ENCODE measurements around the gene PGBD2. TPM values are rescaled to one million over a fixed set of nuclear protein-coding genes. Genes with fewer than 3 reads are reported as not detected.

Gene PGBD2
- total RNA-seq, 1 donor from 2014 or later, result 7.9 TPM

DNA sequence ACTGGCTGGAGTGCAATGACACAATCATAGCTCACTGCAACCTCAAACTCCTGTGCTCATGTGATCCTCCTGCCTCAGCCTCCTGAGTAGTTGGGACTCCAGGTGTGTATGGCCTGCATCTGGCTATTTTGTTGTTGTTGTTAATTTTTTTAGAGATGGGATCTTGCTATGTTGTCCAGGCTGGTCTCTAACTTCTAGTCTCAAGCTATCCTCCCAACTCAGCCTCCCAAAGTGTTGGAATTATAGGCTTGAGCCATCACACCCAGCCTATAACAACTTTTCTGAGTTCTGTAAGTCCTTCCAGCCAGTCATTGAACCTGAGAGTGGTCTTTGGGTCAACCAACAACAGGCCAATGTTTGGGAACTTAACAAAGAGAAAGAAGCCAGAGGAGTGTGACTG is 11.2 kb upstream of the PGBD2 start:
- Mint-ChIP-seq H3K27ac (ENCODE audit: unreplicated experiment) (no peak overlapping the region), H3K4me1 (ENCODE audit: unreplicated experiment) (peaks cover 20% of the 10 kb centered on the region), H3K27me3 (ENCODE audit: unreplicated experiment) (peaks cover 5% of the 10 kb centered on the region), H3K9me3 (ENCODE audit: unreplicated experiment) (no peaks in the 10 kb centered on the region), H3K4me3 (ENCODE audit: unreplicated experiment) (no peak overlapping the region), H3K36me3 (ENCODE audit: low read depth, unreplicated experiment) (no peaks in the 10 kb centered on the region)
- TF ChIP-seq, protein P1, sequence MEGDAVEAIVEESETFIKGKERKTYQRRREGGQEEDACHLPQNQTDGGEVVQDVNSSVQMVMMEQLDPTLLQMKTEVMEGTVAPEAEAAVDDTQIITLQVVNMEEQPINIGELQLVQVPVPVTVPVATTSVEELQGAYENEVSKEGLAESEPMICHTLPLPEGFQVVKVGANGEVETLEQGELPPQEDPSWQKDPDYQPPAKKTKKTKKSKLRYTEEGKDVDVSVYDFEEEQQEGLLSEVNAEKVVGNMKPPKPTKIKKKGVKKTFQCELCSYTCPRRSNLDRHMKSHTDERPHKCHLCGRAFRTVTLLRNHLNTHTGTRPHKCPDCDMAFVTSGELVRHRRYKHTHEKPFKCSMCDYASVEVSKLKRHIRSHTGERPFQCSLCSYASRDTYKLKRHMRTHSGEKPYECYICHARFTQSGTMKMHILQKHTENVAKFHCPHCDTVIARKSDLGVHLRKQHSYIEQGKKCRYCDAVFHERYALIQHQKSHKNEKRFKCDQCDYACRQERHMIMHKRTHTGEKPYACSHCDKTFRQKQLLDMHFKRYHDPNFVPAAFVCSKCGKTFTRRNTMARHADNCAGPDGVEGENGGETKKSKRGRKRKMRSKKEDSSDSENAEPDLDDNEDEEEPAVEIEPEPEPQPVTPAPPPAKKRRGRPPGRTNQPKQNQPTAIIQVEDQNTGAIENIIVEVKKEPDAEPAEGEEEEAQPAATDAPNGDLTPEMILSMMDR (IDR thresholded peaks at IDR 0.05; ENCODE audit: unreplicated experiment), result no peak
- no peak for DNase-seq (ENCODE audit: low spot score)

DNA sequence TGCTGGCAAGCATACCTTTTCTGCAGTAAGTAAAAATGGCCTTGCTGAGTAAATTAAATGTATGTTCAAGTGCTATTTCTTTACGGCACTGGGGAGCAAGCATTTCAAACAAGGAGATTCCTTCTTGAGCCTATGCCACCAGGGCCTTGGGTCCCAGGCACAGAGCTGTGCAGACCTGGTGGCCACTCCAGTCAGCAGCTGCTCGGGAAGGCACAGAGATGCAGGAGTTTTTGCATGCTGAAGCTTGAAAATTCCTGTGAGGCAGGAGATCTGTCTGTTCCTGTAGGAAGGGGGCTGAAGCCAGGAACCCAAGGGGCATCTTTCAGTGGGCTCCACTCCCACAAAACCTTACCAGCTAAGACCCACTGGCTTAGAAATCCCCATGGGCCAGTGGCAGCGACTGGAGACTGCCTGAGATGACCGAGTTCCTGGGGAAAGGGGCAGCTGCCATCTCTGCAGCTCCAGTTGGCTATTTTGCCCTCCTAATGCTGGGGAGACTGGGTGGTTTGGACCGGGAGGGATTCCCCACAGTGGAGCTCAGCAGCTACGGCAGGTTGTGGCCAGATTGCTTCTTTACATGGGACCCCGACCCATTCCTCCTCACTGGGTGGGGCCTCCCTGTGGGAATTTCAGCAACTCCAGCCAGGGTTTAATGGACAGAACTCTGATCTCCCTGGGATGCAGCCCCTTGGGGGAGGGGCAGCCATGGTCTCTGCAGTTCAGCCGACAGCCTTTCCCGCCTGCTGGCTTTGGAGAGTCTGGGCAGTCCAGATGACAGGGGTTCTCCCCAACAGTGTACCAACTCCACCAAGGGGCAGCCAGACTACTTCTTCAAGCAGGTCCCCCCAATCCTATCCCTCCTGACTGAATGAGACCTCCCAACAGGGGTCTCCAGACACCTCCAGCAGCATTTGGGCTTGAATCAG is 8.4 kb upstream of the PGBD2 start:
- Mint-ChIP-seq H3K4me1 (ENCODE audit: unreplicated experiment) (peaks cover 12% of the 10 kb centered on the region), H3K9me3 (ENCODE audit: unreplicated experiment) (no peaks in the 10 kb centered on the region), H3K27ac (ENCODE audit: unreplicated experiment) (no peak overlapping the region), H3K4me3 (ENCODE audit: unreplicated experiment) (peak overlapping the region; percentile 66), H3K36me3 (ENCODE audit: low read depth, unreplicated experiment) (no peaks in the 10 kb centered on the region), H3K27me3 (ENCODE audit: unreplicated experiment) (peaks cover 5% of the 10 kb centered on the region)
- no peak for DNase-seq (ENCODE audit: low spot score)
- TF ChIP-seq, protein P1 (IDR thresholded peaks at IDR 0.05; ENCODE audit: unreplicated experiment), result no peak

DNA sequence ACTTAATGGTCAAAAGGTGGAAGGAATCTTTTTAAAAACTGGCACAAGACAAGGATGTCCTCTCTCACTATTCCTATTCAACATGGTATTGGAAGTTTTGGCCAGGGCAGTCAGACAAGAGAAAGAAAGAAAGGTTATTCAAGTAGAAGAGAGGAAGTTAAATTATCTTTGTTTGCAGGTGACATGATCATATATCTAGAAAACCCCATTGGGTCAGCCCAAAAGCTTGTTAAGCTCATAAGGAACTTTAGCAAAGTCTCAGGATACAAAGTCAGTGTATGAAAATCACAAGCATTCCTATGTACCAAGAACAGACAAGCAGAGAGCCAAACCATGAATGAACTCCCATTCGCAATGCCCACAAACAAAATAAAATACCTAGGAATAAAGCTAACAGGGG is 5.4 kb upstream of the PGBD2 start:
- TF ChIP-seq, protein P1 (IDR thresholded peaks at IDR 0.05; ENCODE audit: unreplicated experiment), result no peak
- DNase-seq (ENCODE audit: low spot score), result no peak
- H3K27me3 Mint-ChIP-seq (ENCODE audit: unreplicated experiment), result peaks cover 7% of the 10 kb centered on the region
- no peaks in the 10 kb centered on the region for H3K9me3 Mint-ChIP-seq (ENCODE audit: unreplicated experiment)
- H3K36me3 Mint-ChIP-seq (ENCODE audit: low read depth, unreplicated experiment), result no peaks in the 10 kb centered on the region
- H3K4me3 Mint-ChIP-seq (ENCODE audit: unreplicated experiment), result no peak overlapping the region
- H3K27ac Mint-ChIP-seq (ENCODE audit: unreplicated experiment), result no peak overlapping the region
- peaks cover 14% of the 10 kb centered on the region for H3K4me1 Mint-ChIP-seq (ENCODE audit: unreplicated experiment)

DNA sequence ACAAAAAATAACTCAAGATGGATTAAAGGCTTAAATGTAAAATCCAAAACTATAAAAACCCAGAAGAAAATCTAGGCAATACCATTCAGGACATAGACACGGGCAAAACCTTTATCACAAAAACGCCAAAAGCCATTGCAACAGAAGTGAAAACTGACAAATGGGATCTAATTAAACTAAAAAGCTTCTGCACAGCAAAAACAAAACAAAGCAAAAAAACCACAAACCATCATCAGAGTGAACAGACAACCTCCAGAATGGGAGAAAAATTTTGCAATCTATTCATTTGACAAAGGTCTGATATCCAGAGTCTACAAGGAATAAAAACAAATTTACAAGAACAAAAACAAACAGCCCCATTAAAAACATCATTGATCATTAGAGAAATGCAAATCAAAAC is 4.5 kb upstream of the PGBD2 start:
- Mint-ChIP-seq H3K4me1 (ENCODE audit: unreplicated experiment) (peaks cover 15% of the 10 kb centered on the region), H3K27me3 (ENCODE audit: unreplicated experiment) (peaks cover 7% of the 10 kb centered on the region), H3K9me3 (ENCODE audit: unreplicated experiment) (no peaks in the 10 kb centered on the region), H3K27ac (ENCODE audit: unreplicated experiment) (no peak overlapping the region), H3K4me3 (ENCODE audit: unreplicated experiment) (no peak overlapping the region), H3K36me3 (ENCODE audit: low read depth, unreplicated experiment) (no peaks in the 10 kb centered on the region)
- DNase-seq (ENCODE audit: low spot score), result no peak
- TF ChIP-seq, protein P1 (IDR thresholded peaks at IDR 0.05; ENCODE audit: unreplicated experiment), result no peak
